ENCODE data around the gene MUC4. TPM values are rescaled to one million over a fixed set of nuclear protein-coding genes. Genes with fewer than 3 reads are reported as not detected.
A peak's percentile ranks its signal among the peaks of the same experiment; 100 is the strongest.

MUC4 gene
- total and polyA plus RNA-seq, 2 donors from 2014 or later, result 0.19 TPM; not detected in 1

DNA sequence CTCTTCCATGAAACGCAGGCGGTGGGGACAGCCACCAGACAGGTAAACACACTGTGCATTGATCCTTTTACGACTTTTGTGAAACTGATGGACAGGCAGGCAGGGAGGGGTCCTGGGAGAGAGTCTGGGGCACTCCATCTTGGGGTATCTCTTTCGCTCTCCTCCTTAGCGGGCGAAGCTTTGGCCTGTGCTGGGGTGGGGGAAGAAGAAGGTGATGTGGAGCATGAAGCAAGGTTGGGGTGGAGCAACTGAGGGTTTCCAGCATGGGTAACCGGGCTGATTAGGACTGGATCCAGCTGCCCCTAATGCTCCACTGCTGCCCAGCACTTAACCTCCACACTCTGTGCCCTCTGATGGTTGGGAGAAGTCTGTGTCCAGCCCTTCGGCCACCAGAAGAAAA lies 65.4 kb downstream of the MUC4 start:
- no peak overlapping the region for H3K27ac ChIP-seq (ENCODE audit: low read depth in 2 of 2, low read length in 2 of 2)
- TF ChIP-seq, protein P1, sequence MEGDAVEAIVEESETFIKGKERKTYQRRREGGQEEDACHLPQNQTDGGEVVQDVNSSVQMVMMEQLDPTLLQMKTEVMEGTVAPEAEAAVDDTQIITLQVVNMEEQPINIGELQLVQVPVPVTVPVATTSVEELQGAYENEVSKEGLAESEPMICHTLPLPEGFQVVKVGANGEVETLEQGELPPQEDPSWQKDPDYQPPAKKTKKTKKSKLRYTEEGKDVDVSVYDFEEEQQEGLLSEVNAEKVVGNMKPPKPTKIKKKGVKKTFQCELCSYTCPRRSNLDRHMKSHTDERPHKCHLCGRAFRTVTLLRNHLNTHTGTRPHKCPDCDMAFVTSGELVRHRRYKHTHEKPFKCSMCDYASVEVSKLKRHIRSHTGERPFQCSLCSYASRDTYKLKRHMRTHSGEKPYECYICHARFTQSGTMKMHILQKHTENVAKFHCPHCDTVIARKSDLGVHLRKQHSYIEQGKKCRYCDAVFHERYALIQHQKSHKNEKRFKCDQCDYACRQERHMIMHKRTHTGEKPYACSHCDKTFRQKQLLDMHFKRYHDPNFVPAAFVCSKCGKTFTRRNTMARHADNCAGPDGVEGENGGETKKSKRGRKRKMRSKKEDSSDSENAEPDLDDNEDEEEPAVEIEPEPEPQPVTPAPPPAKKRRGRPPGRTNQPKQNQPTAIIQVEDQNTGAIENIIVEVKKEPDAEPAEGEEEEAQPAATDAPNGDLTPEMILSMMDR (IDR thresholded peaks at IDR 0.05; ENCODE audit: borderline replicate concordance, extremely low read depth, insufficient read depth), result no peak
- H3K4me1 ChIP-seq (ENCODE audit: control insufficient read depth in 2 of 3, insufficient read depth in 2 of 3, low read depth in 1 of 3, low read length in 3 of 3), result no peaks in the 10 kb centered on the region
- H3K9me3 ChIP-seq (ENCODE audit: control insufficient read depth in 2 of 3, insufficient read depth in 1 of 3, low read length in 3 of 3), result no peaks in the 10 kb centered on the region
- H3K4me3 ChIP-seq (ENCODE audit: low read length in 3 of 3), result no peak overlapping the region
- no peaks in the 10 kb centered on the region for H3K27me3 ChIP-seq (ENCODE audit: control insufficient read depth, insufficient read depth, low read length)
- intact Hi-C loops (cut with DNase I), result no loop called here
- FAIRE-seq (no peak), DNase-seq (peak in 1 of 5 donors; percentile 58)
- H3K36me3 ChIP-seq (ENCODE audit: control insufficient read depth in 2 of 3, insufficient read depth in 3 of 3, low read length in 3 of 3), result peaks cover 0 to 3% (median 0%) of the 10 kb centered on the region in 3 donors
- no peak overlapping the region for H3K9ac ChIP-seq (ENCODE audit: low read length in 3 of 3)

DNA sequence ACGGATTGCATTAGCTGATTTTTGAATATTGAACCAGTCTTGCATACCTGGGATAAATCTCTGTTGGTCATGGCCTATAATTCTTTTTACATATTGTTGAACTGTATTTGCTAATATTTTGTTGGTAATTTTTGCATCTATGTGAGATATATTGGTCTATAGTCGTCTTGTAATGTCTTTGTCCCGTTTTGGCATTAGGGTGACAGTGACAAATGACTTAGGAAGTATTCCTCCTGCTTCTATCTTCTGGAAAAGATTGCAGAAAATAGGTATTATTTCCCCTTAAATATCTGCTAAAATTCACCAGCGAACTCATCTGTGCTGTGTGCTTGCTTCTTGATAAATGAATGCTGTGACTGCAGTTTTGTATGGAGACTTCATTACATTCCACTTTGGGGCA lies 67.3 kb downstream of the MUC4 start:
- FAIRE-seq, result no peak
- no peak overlapping the region for H3K9ac ChIP-seq (ENCODE audit: low read length in 3 of 3)
- no peaks in the 10 kb centered on the region for H3K4me1 ChIP-seq (ENCODE audit: control insufficient read depth in 2 of 3, insufficient read depth in 2 of 3, low read depth in 1 of 3, low read length in 3 of 3)
- TF ChIP-seq, protein P1 (IDR thresholded peaks at IDR 0.05; ENCODE audit: borderline replicate concordance, extremely low read depth, insufficient read depth), result no peak
- no peak for DNase-seq
- no peaks in the 10 kb centered on the region for H3K27me3 ChIP-seq (ENCODE audit: control insufficient read depth, insufficient read depth, low read length)
- no peaks in the 10 kb centered on the region for H3K9me3 ChIP-seq (ENCODE audit: control insufficient read depth in 2 of 3, insufficient read depth in 1 of 3, low read length in 3 of 3)
- intact Hi-C loops (cut with DNase I), result no loop called here
- H3K36me3 ChIP-seq (ENCODE audit: control insufficient read depth in 2 of 3, insufficient read depth in 3 of 3, low read length in 3 of 3), result peaks cover 0 to 3% (median 0%) of the 10 kb centered on the region in 3 donors
- H3K4me3 ChIP-seq (ENCODE audit: low read length in 3 of 3), result no peak overlapping the region
- no peak overlapping the region for H3K27ac ChIP-seq (ENCODE audit: low read depth in 2 of 2, low read length in 2 of 2)

DNA sequence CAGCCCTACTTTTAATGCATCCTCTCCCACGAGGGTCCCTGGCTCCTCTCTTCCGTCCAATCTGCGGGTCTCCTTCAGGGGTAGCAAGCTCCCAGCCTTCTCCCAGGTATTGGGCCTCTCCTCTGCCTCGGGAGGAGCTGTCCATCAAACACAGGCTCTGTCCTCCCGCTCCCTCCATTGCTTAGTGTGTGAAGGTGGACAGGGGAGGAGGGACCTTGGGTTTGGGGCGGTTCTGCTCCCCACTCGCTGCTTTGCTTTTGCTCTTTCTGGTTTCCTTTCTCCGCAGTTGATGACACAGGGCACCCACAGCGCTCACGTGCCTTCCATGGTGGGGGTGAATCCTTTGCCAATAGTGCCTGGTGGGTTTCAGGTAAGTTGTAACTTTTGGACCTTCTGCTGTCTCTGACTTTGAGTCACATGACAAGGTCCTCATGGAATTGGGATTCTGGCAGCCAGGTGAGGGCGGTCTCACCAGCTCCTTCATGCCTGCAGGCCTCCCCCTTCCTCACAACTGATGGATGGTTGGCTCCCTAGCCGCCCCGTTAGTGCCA lies 72.1 kb downstream of the MUC4 start:
- Histone ChIP-seq H3K4me1 (ENCODE audit: control insufficient read depth in 2 of 3, insufficient read depth in 2 of 3, low read depth in 1 of 3, low read length in 3 of 3) (no peaks in the 10 kb centered on the region), H3K4me3 (ENCODE audit: low read length in 3 of 3) (no peak overlapping the region), H3K36me3 (ENCODE audit: control insufficient read depth in 2 of 3, insufficient read depth in 3 of 3, low read length in 3 of 3) (peaks cover 0 to 26% (median 16%) of the 10 kb centered on the region in 3 donors), H3K9me3 (ENCODE audit: control insufficient read depth in 2 of 3, insufficient read depth in 1 of 3, low read length in 3 of 3) (no peaks in the 10 kb centered on the region), H3K9ac (ENCODE audit: low read length in 3 of 3) (no peak overlapping the region), H3K27ac (ENCODE audit: low read depth in 2 of 2, low read length in 2 of 2) (no peak overlapping the region), H3K27me3 (ENCODE audit: control insufficient read depth, insufficient read depth, low read length) (no peaks in the 10 kb centered on the region)
- TF ChIP-seq, protein P1 (IDR thresholded peaks at IDR 0.05; ENCODE audit: borderline replicate concordance, extremely low read depth, insufficient read depth), result no peak
- no peak for FAIRE-seq
- intact Hi-C loops (cut with DNase I), result no loop called here
- peak in 1 of 5 donors; percentile 46 for DNase-seq
